ENCODE data around the gene LSM7. TPM values are rescaled to one million over a fixed set of nuclear protein-coding genes. Genes with fewer than 3 reads are reported as not detected.

The LSM7 gene
- total RNA-seq, 4 donors from 2014 or later, result 70.0 to 109 (median 77.5) TPM

GRCh38 chr19:2345794-2346663 is 17.6 kb upstream of the LSM7 start:
- TF ChIP-seq CTCF (IDR thresholded peaks at IDR 0.05 in 4 of 5, conservative IDR thresholded peaks at IDR 0.05 in 1 of 5), result no peak
- intact Hi-C loops (cut with DNase I; ENCODE audit: low total_unique reads) (no loop called here), in situ Hi-C loops (cut with MboI; ENCODE audit: low sequenced_read_pairs in 4 of 4) (no loop called here)
- ATAC-seq (no peak), DNase-seq (no peak)
- Histone ChIP-seq H3K27ac (no peak overlapping the region), H3K4me3 (no peak overlapping the region), H3K36me3 (peaks cover 0 to 37% of the 10 kb centered on the region in 2 donors), H3K9me3 (no peaks in the 10 kb centered on the region), H3K27me3 (no peaks in the 10 kb centered on the region), H3K4me1 (no peaks in the 10 kb centered on the region)

GRCh38 chr19:2345076-2345475 is 16.7 kb upstream of the LSM7 start:
- H3K9me3 ChIP-seq, result no peaks in the 10 kb centered on the region
- intact Hi-C loops (cut with DNase I; ENCODE audit: low total_unique reads) (no loop called here), in situ Hi-C loops (cut with MboI; ENCODE audit: low sequenced_read_pairs in 4 of 4) (no loop called here)
- TF ChIP-seq CTCF (IDR thresholded peaks at IDR 0.05 in 4 of 5, conservative IDR thresholded peaks at IDR 0.05 in 1 of 5) (no peak), POLR2A (IDR thresholded peaks at IDR 0.05) (no peak)
- H3K27me3 ChIP-seq, result no peaks in the 10 kb centered on the region
- DNase-seq (no peak), ATAC-seq (no peak)
- H3K4me3 ChIP-seq, result no peak overlapping the region
- H3K36me3 ChIP-seq, result peaks cover 0 to 37% of the 10 kb centered on the region in 2 donors
- no peaks in the 10 kb centered on the region for H3K4me1 ChIP-seq
- H3K27ac ChIP-seq, result no peak overlapping the region

GRCh38 chr19:2344381-2344870 is 16.0 kb upstream of the LSM7 start:
- intact Hi-C loops (cut with DNase I; ENCODE audit: low total_unique reads), result no loop called here
- Histone ChIP-seq H3K36me3 (peaks cover 0 to 38% of the 10 kb centered on the region in 2 donors), H3K27ac (no peak overlapping the region), H3K4me1 (no peaks in the 10 kb centered on the region), H3K4me3 (no peak overlapping the region), H3K27me3 (no peaks in the 10 kb centered on the region), H3K9me3 (no peaks in the 10 kb centered on the region)
- no peak for DNase-seq
- TF ChIP-seq POLR2A (IDR thresholded peaks at IDR 0.05) (no peak), CTCF (IDR thresholded peaks at IDR 0.05 in 4 of 5, conservative IDR thresholded peaks at IDR 0.05 in 1 of 5) (no peak)
- in situ Hi-C loops (cut with MboI; ENCODE audit: low sequenced_read_pairs in 4 of 4), result no loop called here
- ATAC-seq, result no peak

GRCh38 chr19:2343289-2343982 is 15.1 kb upstream of the LSM7 start:
- peaks cover 0 to 39% of the 10 kb centered on the region in 2 donors for H3K36me3 ChIP-seq
- no peak overlapping the region for H3K27ac ChIP-seq
- H3K4me1 ChIP-seq, result no peaks in the 10 kb centered on the region
- no peak for DNase-seq
- TF ChIP-seq POLR2A (IDR thresholded peaks at IDR 0.05) (no peak), CTCF (IDR thresholded peaks at IDR 0.05 in 4 of 5, conservative IDR thresholded peaks at IDR 0.05 in 1 of 5) (no peak)
- ATAC-seq, result no peak
- H3K27me3 ChIP-seq, result no peaks in the 10 kb centered on the region
- H3K4me3 ChIP-seq, result no peak overlapping the region
- H3K9me3 ChIP-seq, result no peaks in the 10 kb centered on the region
- in situ Hi-C loops (cut with MboI; ENCODE audit: low sequenced_read_pairs in 4 of 4), result no loop called here
- intact Hi-C loops (cut with DNase I; ENCODE audit: low total_unique reads), result no loop called here
